ENCODE data around the gene UBXN4.

DNA sequence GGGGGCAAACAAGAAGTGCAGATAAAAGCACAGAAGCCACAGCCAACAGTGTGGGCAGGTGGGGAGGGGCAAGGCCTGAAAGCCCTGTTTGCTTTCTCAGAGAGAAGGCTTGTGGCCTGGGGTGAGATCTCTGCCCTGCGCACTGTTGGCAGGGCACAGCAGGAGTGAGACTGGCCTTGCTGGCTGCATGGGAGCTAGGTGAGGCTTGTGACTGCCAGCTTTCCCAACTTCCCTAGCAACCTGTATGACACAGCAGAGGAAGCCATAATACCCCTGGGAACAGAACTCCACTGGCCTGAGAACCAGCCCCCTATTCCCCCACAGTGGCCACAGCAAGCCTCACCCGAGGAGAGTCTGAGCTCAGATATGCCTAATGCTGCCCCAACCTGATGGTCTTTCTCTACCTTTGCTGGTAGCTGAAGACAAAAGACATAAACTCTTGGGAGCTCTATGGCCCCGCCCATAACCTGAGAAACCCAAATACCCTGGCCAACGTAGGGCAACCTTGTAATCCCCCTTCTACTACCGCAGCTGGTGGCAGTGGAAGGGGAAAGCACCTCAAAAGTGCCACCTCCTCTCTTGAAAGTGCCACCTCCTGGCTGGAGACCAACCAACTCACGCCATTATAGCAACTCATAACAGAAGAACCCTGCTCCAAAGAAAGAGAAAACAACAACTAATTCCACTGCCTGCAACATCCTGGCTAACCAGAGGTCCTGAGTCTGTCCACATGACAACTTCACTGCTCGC is 50.9 kb downstream of the UBXN4 start:
- TF ChIP-seq CTCF (conservative IDR thresholded peaks at IDR 0.05 in 1 of 2, IDR thresholded peaks at IDR 0.05 in 1 of 2; ENCODE audit: extremely low read depth in 1 of 2, insufficient read depth in 1 of 2, low read depth in 1 of 2, low read length in 2 of 2) (no peak), EZH2 (IDR thresholded peaks at IDR 0.05; ENCODE audit: borderline replicate concordance, low read length) (no peak)
